GM19193 (cell line): ENCODE data around the gene LRRC2.

Source experiments
- POLR2A ChIP-seq: IDR thresholded peaks from 4 replicates; pipeline ENCODE4 v1.6.1; 2011; ENCODE audit not compliant: insufficient read depth, insufficient read length; ENCODE audit errors: extremely low read depth

LRRC2 gene

DNA sequence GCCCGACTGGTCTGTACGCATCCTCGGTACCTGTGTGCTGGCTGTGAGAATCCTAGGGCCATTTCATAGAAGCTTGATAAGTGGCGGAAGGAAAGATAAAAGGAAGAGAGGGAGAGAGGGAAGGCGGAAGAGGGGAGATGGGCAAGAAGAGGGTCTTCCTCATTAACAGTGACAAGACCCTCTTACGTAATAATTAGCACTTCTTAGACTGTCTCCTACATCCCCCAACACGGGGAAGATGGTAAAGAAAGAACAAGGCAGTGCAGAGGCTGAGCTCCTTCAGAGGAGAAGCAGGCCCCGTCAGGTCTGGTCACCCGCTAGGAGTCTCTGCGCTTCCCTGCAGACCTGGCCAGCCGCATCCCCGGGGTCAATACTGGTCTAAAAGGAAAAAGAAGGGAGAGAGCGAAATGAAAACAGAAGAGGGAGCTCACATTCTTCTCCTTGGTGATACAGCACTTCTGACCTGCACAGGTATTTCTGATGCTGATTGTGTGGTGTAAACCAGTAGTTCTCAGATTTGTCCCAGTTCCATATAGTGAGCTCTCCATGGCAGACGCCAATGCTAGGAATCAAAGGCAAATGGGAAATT, 27.3 kb upstream of the LRRC2 start:
- TF ChIP-seq POLR2A, result no peak

GRCh38 chr3:46586738-46587246, 20.7 kb upstream of the LRRC2 start:
- TF ChIP-seq POLR2A, result no peak

DNA sequence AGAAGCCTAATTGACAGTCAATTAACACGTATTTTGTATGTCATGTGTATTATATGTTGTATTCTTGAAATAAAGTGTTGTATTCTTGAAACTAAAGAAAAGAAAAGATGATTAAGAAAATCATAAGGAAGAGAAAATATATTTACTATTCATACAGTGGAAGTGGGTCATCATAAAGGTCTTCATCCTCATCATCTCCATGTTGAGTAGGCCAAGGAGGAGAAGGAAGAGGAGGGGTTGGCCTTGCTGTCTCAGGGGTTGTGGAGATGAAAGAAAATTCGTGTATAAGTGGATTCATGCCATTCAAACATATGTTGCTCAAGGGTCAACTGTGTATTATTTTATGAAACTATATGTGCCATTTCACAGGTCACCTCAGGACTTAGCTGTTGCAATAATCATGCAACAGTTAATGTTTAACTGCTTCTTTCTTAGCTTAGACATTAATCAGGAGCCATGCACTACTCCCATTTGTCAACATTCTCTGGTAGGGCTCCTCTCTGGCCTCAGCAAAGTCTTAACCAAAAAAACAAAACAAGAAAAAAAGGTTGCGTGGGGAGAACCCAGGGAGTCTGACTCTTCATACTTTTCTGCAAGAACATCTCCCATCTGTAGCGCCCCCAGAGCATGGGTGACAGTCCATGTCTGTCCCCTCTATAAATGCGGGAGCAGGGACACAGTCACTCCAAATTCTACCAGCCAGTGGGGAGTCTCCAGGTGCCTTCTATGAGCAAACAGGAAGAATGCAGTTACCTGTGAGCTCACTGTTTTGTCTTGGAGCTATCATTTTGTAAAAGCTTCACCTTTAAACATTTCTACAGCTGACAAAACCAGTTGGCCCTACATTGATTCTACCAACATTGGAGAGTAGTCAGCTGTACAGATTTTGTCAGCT, 19.9 kb upstream of the LRRC2 start:
- no peak for TF ChIP-seq POLR2A

- no peak for TF ChIP-seq POLR2A
Observed at GRCh38 chr3:46584598-46585467, 18.7 kb upstream of the LRRC2 start.

- TF ChIP-seq POLR2A, result no peak
Observed at GRCh38 chr3:46580675-46581074, 14.6 kb upstream of the LRRC2 start.

GRCh38 chr3:46579756-46580286, 13.7 kb upstream of the LRRC2 start:
- TF ChIP-seq POLR2A, result no peak

GRCh38 chr3:46578973-46579755, 13.1 kb upstream of the LRRC2 start:
- TF ChIP-seq POLR2A, result no peak

DNA sequence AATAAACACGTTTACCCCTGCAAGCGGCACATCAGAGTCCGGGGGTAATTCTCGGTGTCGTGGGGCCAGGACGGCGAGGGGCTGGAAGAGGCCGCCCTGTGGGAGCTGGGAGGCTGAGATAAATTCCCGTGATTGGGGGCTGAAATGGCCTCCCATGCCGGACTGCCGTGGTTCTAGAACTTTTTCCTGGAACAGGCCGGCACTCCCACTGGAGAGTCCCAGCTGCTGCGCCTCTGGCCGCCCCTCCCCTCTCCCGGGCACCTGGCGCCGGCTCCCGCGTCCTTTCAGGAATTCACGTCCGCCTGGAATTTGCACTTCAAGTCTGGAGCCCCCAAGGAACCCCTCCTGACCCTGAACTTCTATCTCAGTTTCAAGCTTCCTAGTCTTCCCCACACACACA, 10.8 kb upstream of the LRRC2 start:
- no peak for TF ChIP-seq POLR2A

DNA sequence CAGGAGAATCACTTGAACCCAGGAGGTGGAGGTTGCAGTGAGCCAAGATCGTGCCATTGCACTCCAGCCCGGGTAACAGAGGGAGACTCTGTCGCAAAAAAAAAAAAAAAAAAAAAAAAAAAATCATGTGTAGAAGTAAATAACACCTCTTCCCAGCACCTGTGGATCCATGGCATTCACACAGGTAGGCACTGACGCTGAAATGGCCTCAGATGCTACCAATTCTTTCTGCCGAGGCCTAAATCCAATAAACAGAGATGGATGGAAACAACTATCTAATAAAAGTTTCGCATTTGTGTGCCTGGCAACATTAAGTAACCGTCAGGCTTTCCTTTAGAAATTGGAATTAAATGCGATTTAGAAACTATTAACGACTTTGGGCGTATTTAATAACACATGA, 10.3 kb upstream of the LRRC2 start:
- no peak for TF ChIP-seq POLR2A

- no peak for TF ChIP-seq POLR2A
Observed at GRCh38 chr3:46575577-46576222, 9.6 kb upstream of the LRRC2 start.

DNA sequence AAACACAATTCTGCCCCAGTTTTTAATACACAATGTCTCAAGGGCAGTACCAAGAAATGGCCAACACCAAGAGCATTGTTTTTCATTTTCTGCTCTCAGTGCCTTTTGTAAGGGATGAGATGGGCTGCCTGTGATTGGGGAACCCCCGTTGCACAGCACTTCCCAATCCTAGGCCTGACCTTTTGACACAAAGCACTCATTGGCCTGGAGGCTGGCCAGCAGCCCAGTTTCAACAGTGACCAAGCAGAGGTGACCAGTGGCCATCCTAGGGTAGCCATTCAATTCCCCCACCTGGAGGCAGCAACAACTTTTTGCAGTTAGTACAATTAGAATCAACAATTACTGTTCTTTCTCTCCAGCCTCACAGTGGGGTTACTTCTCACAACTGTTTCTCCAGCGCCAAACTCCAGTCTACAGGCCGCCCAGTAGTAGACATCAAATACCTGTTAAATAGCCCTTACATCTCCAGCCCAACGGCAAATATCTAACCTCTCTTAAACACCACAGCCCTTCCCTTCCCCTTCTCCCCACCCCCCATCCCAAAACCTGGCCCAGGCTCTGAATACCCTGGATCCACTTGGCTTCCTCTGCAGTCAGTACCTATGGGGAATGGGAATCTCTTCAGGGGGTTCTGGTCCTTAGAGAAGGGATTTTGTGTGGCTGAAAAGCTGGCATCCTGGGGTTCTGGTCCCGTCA, 8.9 kb upstream of the LRRC2 start:
- no peak for TF ChIP-seq POLR2A

GRCh38 chr3:46574243-46574646, 8.1 kb upstream of the LRRC2 start:
- no peak for TF ChIP-seq POLR2A

DNA sequence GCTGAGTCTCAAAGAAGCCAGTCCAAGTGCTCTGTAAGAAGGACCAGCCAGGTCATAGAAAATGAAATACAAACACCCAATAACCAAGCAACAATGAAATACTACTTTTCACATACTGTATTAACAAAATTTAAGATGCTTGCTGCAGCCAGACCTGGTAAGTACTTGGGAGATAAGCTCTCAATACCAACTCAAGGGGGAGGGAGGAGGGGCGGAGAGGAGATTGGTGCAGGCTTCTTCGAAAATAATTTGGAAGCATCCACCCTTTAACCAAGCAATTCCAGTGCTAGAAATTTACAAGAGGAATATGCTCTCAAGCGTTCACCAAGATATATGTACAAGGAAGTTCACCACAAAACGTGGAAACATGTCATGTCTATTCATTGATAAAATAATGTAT, 7.6 kb upstream of the LRRC2 start:
- TF ChIP-seq POLR2A, result no peak
